ACC112 (cell line): ENCODE results near the gene DNM1.
A peak's percentile ranks its signal among the peaks of the same experiment; 100 is the strongest.

Experiments
- H2AFZ ChIP-seq: fragments of 200-600 bp; sonication (generic); one replicate; pipeline ENCODE4 v1.6.0; 2017; ENCODE audit warnings: antibody characterized with exemption, low read length; ENCODE audit not compliant: unreplicated experiment
- H3K27ac ChIP-seq: fragments of 200-600 bp; sonication (generic); 2 replicates; pipeline ENCODE4 v1.5.1; 2014; ENCODE audit warnings: low read depth, mild to moderate bottlenecking, antibody characterized with exemption, low read length, moderate library complexity
- H3K27me3 ChIP-seq: fragments of 200-600 bp; sonication (generic); 2 replicates; pipeline ENCODE4 v1.6.1; 2014; ENCODE audit warnings: mild to moderate bottlenecking, antibody characterized with exemption, low read length, moderate library complexity, mixed read lengths; ENCODE audit not compliant: insufficient read depth
- H3K36me3 ChIP-seq: fragments of 200-600 bp; sonication (generic); 2 replicates; pipeline ENCODE4 v1.6.1; 2016; ENCODE audit warnings: mild to moderate bottlenecking, antibody characterized with exemption, low read length, moderate library complexity, mixed read lengths; ENCODE audit not compliant: insufficient read depth
- H3K4me1 ChIP-seq: fragments of 200-600 bp; sonication (generic); one replicate; pipeline ENCODE4 v1.6.1; 2016; ENCODE audit warnings: low read length, mixed read lengths; ENCODE audit not compliant: insufficient read depth, unreplicated experiment, control insufficient read depth
- H3K4me3 ChIP-seq: fragments of 200-600 bp; sonication (generic); 2 replicates; pipeline ENCODE4 v1.5.1; 2014; ENCODE audit warnings: mild to moderate bottlenecking, low read depth, low read length
- H3K79me2 ChIP-seq: fragments of 200-600 bp; sonication (generic); one replicate; pipeline ENCODE4 v1.6.0; 2016; ENCODE audit warnings: low read length; ENCODE audit not compliant: control insufficient read depth, unreplicated experiment, insufficient read depth

Gene DNM1

GRCh38 chr9:128304136-128304970 is 101.2 kb downstream of the DNM1 start:
- H3K4me3 ChIP-seq = no peak overlapping the region
- H3K27ac ChIP-seq = peak overlapping the region; percentile 47; the same call in 1 of the 2 replicates
- no peak overlapping the region for H2AFZ ChIP-seq
- peaks cover 5% of the 10 kb centered on the region; the same call in 1 of the 2 replicates for H3K36me3 ChIP-seq
- no peaks in the 10 kb centered on the region for H3K79me2 ChIP-seq
- no peaks in the 10 kb centered on the region for H3K27me3 ChIP-seq
- peaks cover 38% of the 10 kb centered on the region for H3K4me1 ChIP-seq
